ENCODE measurements around the gene CTBS. TPM values are rescaled to one million over a fixed set of nuclear protein-coding genes. Genes with fewer than 3 reads are reported as not detected.
"Not testable (repeated sequence)": the region's sequence is repeated elsewhere in the genome, so short reads cannot be mapped to it uniquely, and the experiment has no call there.

Gene CTBS
- total and polyA plus RNA-seq, 2 experiments from 2014 or later: 4.3 to 5.1 TPM

DNA sequence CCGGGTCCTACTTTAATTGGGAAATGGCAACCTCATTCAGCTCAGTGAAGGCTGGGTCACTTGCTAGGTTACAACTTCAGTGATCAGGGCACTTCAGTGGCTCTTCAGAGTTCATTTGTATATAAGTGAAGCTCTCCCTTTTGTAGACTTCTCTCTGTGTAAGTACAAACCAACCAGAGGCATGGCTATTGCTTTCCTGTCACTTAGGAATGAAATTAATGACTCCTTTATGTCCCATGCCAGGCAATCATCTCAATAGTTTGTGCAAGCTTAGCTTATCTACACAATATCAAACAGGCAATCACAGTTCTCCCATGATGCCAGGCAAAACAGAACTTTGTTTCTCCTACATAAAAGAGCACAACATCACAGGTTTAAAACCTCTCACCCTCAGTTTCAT lies 22.8 kb upstream of the CTBS start (continued):
- no peak for TF ChIP-seq REST (IDR thresholded peaks at IDR 0.05; ENCODE audit: unreplicated experiment)

DNA sequence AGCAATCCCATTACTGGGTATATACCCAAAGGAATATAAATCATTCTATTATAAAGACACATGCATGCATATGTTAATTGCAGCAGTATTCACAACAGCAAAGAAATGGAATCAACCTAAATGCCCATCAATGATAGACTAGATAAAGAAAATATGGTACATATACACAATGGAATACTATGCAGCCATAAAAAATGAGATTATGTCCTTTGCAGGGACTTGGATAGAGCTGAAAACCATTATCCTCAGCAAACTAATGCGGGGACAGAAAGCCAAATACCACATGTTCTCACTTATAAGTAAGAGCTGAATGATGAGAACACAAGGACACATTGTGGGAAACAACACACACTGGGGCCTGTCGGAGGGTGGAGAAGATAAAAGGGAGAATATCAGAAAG lies 20.7 kb upstream of the CTBS start:
- H3K36me3 Mint-ChIP-seq (ENCODE audit: low read depth); H3K4me3 Mint-ChIP-seq; H3K79me2 ChIP-seq (replicated peaks; ENCODE audit: insufficient read depth); H3K4me1 Mint-ChIP-seq; H3K9me3 Mint-ChIP-seq; H3K27ac Mint-ChIP-seq; DNase-seq (ENCODE audit: low spot score); ATAC-seq; H3K27me3 Mint-ChIP-seq (ENCODE audit: insufficient read depth, low read depth, poor library complexity); H3K27ac ChIP-seq (ENCODE audit: low read depth); H3K36me3 ChIP-seq (ENCODE audit: insufficient read depth); H3K4me2 ChIP-seq; H3F3A ChIP-seq (replicated peaks; ENCODE audit: low read depth); H3K4me3 ChIP-seq; H3K4me1 ChIP-seq (ENCODE audit: insufficient read depth); H2AFZ ChIP-seq; H3K9me2 ChIP-seq (ENCODE audit: insufficient read depth); H4K20me1 ChIP-seq (replicated peaks; ENCODE audit: insufficient read depth); H3K27me3 ChIP-seq (ENCODE audit: insufficient read depth): not testable (repeated sequence)

GRCh38 chr1:84587099-84587498 lies 12.9 kb upstream of the CTBS start:
- no peak for DNase-seq (ENCODE audit: low spot score)
- H3K36me3 Mint-ChIP-seq (ENCODE audit: low read depth): peaks cover 30% of the 10 kb centered on the region
- H3K4me3 Mint-ChIP-seq: no peak overlapping the region
- peaks cover 34% of the 10 kb centered on the region for H3K9me3 Mint-ChIP-seq
- Histone ChIP-seq H3K9me2 (ENCODE audit: insufficient read depth) (peaks cover 6% of the 10 kb centered on the region; the same call in 1 of the 2 replicates), H2AFZ (no peak overlapping the region), H4K20me1 (replicated peaks; ENCODE audit: insufficient read depth) (no peaks in the 10 kb centered on the region), H3K79me2 (replicated peaks; ENCODE audit: insufficient read depth) (no peaks in the 10 kb centered on the region), H3F3A (replicated peaks; ENCODE audit: low read depth) (0 out of 2 replicates have a peak, but pooled peaks cover 6% of the 10 kb centered on the region), H3K27ac (ENCODE audit: low read depth) (no peak overlapping the region), H3K4me2 (no peak overlapping the region), H3K4me3 (no peak overlapping the region), H3K36me3 (ENCODE audit: insufficient read depth) (peaks cover 4% of the 10 kb centered on the region; the same call in 1 of the 2 replicates), H3K4me1 (ENCODE audit: insufficient read depth) (peaks cover 19% of the 10 kb centered on the region), H3K27me3 (ENCODE audit: insufficient read depth) (no peaks in the 10 kb centered on the region)
- H3K27me3 Mint-ChIP-seq (ENCODE audit: insufficient read depth, low read depth, poor library complexity): peaks cover 6% of the 10 kb centered on the region
- no peak for ATAC-seq
- peaks cover 13% of the 10 kb centered on the region for H3K4me1 Mint-ChIP-seq
- no peak overlapping the region for H3K27ac Mint-ChIP-seq
- TF ChIP-seq CTCF (conservative IDR thresholded peaks at IDR 0.05; ENCODE audit: low read depth in 2 of 2) (no peak), EZH2phosphoT487 (IDR thresholded peaks at IDR 0.05; ENCODE audit: unreplicated experiment) (no peak), CREB1 (CRISPR knock-in tag; IDR thresholded peaks at IDR 0.05; ENCODE audit: low read depth) (no peak), NANOG (IDR thresholded peaks at IDR 0.05; ENCODE audit: borderline replicate concordance) (no peak), ZNF331 (CRISPR knock-in tag; IDR thresholded peaks at IDR 0.05; ENCODE audit: low read depth) (no peak), REST (IDR thresholded peaks at IDR 0.05; ENCODE audit: unreplicated experiment) (no peak), POLR2AphosphoS5 (IDR thresholded peaks at IDR 0.05; ENCODE audit: low read depth) (no peak), STAT1 (IDR thresholded peaks at IDR 0.05; ENCODE audit: unreplicated experiment) (no peak)
- TF ChIP-seq, protein P1, sequence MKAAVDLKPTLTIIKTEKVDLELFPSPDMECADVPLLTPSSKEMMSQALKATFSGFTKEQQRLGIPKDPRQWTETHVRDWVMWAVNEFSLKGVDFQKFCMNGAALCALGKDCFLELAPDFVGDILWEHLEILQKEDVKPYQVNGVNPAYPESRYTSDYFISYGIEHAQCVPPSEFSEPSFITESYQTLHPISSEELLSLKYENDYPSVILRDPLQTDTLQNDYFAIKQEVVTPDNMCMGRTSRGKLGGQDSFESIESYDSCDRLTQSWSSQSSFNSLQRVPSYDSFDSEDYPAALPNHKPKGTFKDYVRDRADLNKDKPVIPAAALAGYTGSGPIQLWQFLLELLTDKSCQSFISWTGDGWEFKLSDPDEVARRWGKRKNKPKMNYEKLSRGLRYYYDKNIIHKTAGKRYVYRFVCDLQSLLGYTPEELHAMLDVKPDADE (IDR thresholded peaks at IDR 0.05): no peak

All from GM23338 (cell line).